Esophagus (tissue), 2 donors: ENCODE data around the gene MAP4K3. TPM values are rescaled to one million over a fixed set of nuclear protein-coding genes. Genes with fewer than 3 reads are reported as not detected.

Experiments used
- H3K27ac ChIP-seq, 2 donors: one replicate each; pipeline ENCODE4 v1.5.1; 2013; ENCODE audit warnings: low read depth in 2 of 2, mild to moderate bottlenecking in 2 of 2, inconsistent platforms in 1 of 2, low read length in 1 of 2, moderate library complexity in 1 of 2
- H3K27me3 ChIP-seq, 2 donors: one replicate each; pipeline ENCODE4 v1.6.1; 2013; ENCODE audit warnings: low read length in 2 of 2, control low read depth in 1 of 2, mild to moderate bottlenecking in 1 of 2; ENCODE audit not compliant: insufficient read depth in 2 of 2, control insufficient read depth in 1 of 2
- H3K36me3 ChIP-seq, 2 donors: one replicate each; pipeline ENCODE4 v1.6.1; 2013; ENCODE audit warnings: low read length in 1 of 2; ENCODE audit not compliant: control insufficient read depth in 2 of 2, insufficient read depth in 2 of 2
- H3K4me1 ChIP-seq, 2 donors: one replicate each; pipeline ENCODE4 v1.6.1; 2013; ENCODE audit warnings: low read length in 1 of 2; ENCODE audit not compliant: control insufficient read depth in 2 of 2, insufficient read depth in 2 of 2
- H3K4me3 ChIP-seq, 2 donors: one replicate each; pipeline ENCODE4 v1.5.1; 2013; ENCODE audit warnings: low read length in 2 of 2, mild to moderate bottlenecking in 2 of 2, low read depth in 1 of 2, moderate library complexity in 1 of 2
- H3K9me3 ChIP-seq, 2 donors: one replicate each; pipeline ENCODE4 v1.6.1; 2013; ENCODE audit warnings: mild to moderate bottlenecking in 2 of 2, low read depth in 1 of 2, low read length in 1 of 2, moderate library complexity in 1 of 2; ENCODE audit not compliant: control insufficient read depth in 2 of 2, insufficient read depth in 1 of 2
- WGBS, 2 donors: extraction: QIAGEN DNeasy Blood & Tissue Kit; methylation state at CpG; one replicate each; pipeline ENCODE4 v1.1.7; 2013; 5-methylcytosine and 5-hydroxymethylcytosine counted together
- polyA plus RNA-seq, 2 donors: library from polyadenylated mRNA; stranded (reverse); fragments of 200-250 nt; gene quantifications; one replicate each; pipeline ENCODE4 v1.2.3, GENCODE V29; 2013
- donor health status: healthy with polysubstance abuse.
- donor health status: Bipolar disorder and iron deficiency.

The MAP4K3 gene
- polyA plus RNA-seq, 2 donors = 7.0 to 8.1 TPM

DNA sequence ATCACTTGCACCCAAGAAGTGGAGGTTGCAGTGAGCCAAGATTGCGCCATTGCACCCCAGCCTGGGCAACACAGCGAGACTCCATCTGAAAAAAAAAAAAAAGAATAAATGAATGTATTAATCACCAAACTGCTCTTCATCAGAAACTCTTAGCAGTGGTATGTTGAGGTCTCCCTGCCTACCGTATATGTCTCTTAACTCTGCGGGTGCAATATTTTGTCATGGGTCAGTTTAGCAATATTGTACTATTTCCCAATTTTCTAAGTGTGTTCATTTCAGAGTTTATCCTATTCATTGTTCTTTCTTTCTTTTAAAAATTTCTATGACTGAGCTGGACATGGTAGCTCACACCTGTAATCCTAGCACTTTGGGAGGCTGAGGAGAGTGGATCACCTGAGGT lies 37.9 kb upstream of the MAP4K3 start:
- WGBS, 2 donors = 95 to 99% methylated on average over 4 of the region's 4 CpGs
- Histone ChIP-seq H3K27ac (no peak overlapping the region), H3K4me1 (no peaks in the 10 kb centered on the region), H3K9me3 (no peaks in the 10 kb centered on the region), H3K4me3 (no peak overlapping the region), H3K27me3 (no peaks in the 10 kb centered on the region), H3K36me3 (no peaks in the 10 kb centered on the region)

- Histone ChIP-seq H3K4me1 (peaks cover 2% of the 10 kb centered on the region in 2 donors), H3K36me3 (no peaks in the 10 kb centered on the region), H3K4me3 (no peak overlapping the region), H3K9me3 (no peaks in the 10 kb centered on the region), H3K27me3 (no peaks in the 10 kb centered on the region), H3K27ac (no peak overlapping the region)
- WGBS, 2 donors = 90 to 91% methylated on average over 3 of the region's 3 CpGs
Observed at GRCh38 chr2:39470580-39470979, 33.5 kb upstream of the MAP4K3 start.

- H3K36me3 ChIP-seq = no peaks in the 10 kb centered on the region
- H3K4me1 ChIP-seq = peaks cover 2% of the 10 kb centered on the region in 2 donors
- H3K27me3 ChIP-seq = no peaks in the 10 kb centered on the region
- H3K4me3 ChIP-seq = no peak overlapping the region
- no peak overlapping the region for H3K27ac ChIP-seq
- H3K9me3 ChIP-seq = no peaks in the 10 kb centered on the region
- WGBS, 2 donors = 28 to 32% methylated on average over 3 of the region's 3 CpGs
Observed at GRCh38 chr2:39469807-39470206, 32.7 kb upstream of the MAP4K3 start.

DNA sequence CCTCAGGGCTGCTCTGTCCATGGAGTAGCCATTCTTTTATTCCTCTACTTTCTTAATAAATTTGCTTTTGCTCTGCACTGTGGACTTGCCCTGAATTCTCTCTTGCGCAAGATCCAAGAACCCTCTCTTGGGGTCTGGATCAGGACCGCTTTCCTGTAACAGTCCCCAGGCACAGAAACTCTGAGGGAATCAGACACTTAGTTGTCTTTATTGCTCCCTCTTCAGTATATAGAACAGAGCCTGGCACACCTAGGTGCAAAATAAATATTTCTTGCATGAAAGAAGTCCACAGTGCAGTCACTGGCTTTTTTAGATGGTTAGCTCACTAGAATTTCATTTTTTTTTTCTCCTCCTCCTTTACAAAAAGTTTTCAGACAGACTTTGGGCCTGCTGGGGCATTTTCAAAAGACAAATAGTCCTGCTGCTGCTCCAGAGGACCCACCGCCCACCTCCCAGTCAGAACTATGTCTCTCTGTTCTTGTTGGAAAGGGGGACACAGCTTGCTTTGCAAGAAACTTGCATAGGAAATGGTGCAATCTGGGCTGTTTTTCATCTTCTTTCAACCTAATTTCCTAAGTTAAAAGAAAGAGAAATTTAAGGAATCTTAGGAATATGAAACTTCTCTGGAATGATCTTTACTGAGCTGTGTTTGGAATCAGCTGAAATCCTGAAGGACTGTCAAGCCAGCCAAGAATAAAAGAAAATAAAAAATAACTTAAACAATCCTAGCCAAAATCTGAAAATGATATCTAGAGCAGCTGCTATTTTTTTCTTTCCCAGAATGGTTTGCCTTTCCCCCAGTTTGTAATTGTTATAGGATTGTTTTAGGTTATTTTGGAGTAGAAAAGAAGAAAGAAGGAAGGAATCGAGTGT lies 31.7 kb upstream of the MAP4K3 start:
- H3K36me3 ChIP-seq = no peaks in the 10 kb centered on the region
- no peaks in the 10 kb centered on the region for H3K27me3 ChIP-seq
- peaks cover 2% of the 10 kb centered on the region in 2 donors for H3K4me1 ChIP-seq
- no peaks in the 10 kb centered on the region for H3K9me3 ChIP-seq
- no peak overlapping the region for H3K4me3 ChIP-seq
- no peak overlapping the region for H3K27ac ChIP-seq
- WGBS, 2 donors = 83 to 84% methylated on average over 4 of the region's 4 CpGs

- Histone ChIP-seq H3K4me3 (no peak overlapping the region), H3K36me3 (no peaks in the 10 kb centered on the region), H3K27me3 (no peaks in the 10 kb centered on the region), H3K4me1 (peaks cover 2% of the 10 kb centered on the region in 2 donors), H3K27ac (no peak overlapping the region), H3K9me3 (no peaks in the 10 kb centered on the region)
- 93 to 97% methylated on average over 6 of the region's 6 CpGs for whole genome bisulfite sequencing, 2 donors
Observed at GRCh38 chr2:39466311-39466710, 29.2 kb upstream of the MAP4K3 start.

DNA sequence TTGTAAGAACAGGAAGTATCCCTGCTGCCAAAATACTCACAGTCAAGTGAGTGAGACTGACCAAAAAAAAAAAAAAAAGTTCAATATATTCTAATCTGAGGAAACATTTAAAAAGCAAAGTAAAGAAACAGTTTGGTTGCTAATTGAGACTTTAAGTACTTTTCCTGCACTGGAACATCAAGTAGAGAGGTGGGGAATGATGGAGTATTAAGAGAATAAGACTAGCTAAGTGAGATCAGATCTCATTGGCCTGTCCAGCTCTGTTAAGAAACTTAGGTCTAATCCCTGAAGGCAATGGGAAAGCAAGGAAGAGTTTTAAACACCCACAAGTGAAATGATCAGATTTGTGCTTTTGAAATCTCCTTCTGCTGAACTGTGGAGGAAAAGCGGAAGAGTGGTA lies 27.8 kb upstream of the MAP4K3 start:
- no peaks in the 10 kb centered on the region for H3K36me3 ChIP-seq
- H3K4me1 ChIP-seq = peaks cover 2% of the 10 kb centered on the region in 2 donors
- no peak overlapping the region for H3K4me3 ChIP-seq
- no peaks in the 10 kb centered on the region for H3K9me3 ChIP-seq
- WGBS, 2 donors = 45 to 57% methylated on average over 1 of the region's 1 CpG
- no peaks in the 10 kb centered on the region for H3K27me3 ChIP-seq
- no peak overlapping the region for H3K27ac ChIP-seq

DNA sequence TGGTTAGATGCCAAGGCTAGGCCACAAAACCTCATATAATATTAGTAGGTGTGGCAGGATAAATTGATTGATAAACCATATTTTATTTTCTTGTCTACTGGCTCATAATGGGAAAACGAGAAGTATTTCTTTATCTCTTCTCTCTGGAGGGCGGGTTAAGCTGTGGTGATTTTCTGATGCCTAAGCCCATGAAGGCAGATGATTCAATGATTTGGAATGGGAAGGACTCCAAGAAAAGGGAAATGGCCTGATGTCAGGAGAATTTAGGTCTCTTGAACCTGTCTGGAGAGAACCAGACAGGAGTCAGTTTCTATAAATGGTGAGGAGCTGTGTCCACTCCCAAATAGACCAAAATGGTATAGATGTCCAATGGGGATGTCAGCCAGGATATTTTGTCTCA lies 18.7 kb upstream of the MAP4K3 start:
- no peak overlapping the region for H3K27ac ChIP-seq
- no peaks in the 10 kb centered on the region for H3K9me3 ChIP-seq
- WGBS, 2 donors = 91 to 96% methylated on average over 2 of the region's 2 CpGs
- H3K4me1 ChIP-seq = no peaks in the 10 kb centered on the region
- H3K36me3 ChIP-seq = no peaks in the 10 kb centered on the region
- H3K4me3 ChIP-seq = no peak overlapping the region
- H3K27me3 ChIP-seq = no peaks in the 10 kb centered on the region

DNA sequence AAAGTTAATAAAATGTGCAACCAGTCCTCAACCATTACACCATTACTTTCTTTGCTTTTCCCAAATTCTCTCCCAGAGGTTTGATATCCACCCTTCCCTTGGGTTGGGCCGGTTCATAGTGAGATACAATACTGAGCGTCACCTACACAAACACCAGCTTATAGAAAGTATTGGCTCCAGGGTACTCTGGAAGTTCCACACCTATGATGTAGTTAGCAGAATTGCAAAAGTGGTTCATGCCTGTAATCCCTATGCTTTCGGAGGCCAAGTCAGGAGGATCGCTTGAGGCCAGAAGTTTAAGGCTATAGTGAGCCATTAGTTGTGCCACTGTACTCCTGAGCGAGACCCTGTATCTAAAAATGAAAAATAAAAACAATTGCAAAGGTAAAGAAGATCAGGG lies 15.3 kb upstream of the MAP4K3 start:
- Histone ChIP-seq H3K9me3 (no peaks in the 10 kb centered on the region), H3K27ac (no peak overlapping the region), H3K4me3 (no peak overlapping the region), H3K27me3 (no peaks in the 10 kb centered on the region), H3K36me3 (no peaks in the 10 kb centered on the region), H3K4me1 (no peaks in the 10 kb centered on the region)
- WGBS, 2 donors = 94 to 96% methylated on average over 5 of the region's 5 CpGs

- no peaks in the 10 kb centered on the region for H3K36me3 ChIP-seq
- no peaks in the 10 kb centered on the region for H3K27me3 ChIP-seq
- H3K4me1 ChIP-seq = no peaks in the 10 kb centered on the region
- no peak overlapping the region for H3K27ac ChIP-seq
- no peaks in the 10 kb centered on the region for H3K9me3 ChIP-seq
- H3K4me3 ChIP-seq = no peak overlapping the region
Observed at GRCh38 chr2:39451954-39452353, 14.9 kb upstream of the MAP4K3 start.

- Histone ChIP-seq H3K4me3 (no peak overlapping the region), H3K27ac (no peak overlapping the region), H3K36me3 (no peaks in the 10 kb centered on the region), H3K9me3 (no peaks in the 10 kb centered on the region), H3K27me3 (no peaks in the 10 kb centered on the region), H3K4me1 (no peaks in the 10 kb centered on the region)
- 95% methylated on average over 3 of the region's 3 CpGs for WGBS, 2 donors
Observed at GRCh38 chr2:39448169-39448502, 11.1 kb upstream of the MAP4K3 start.
